ENCODE data around the gene MRPL2. TPM values are rescaled to one million over a fixed set of nuclear protein-coding genes. Genes with fewer than 3 reads are reported as not detected.

The MRPL2 gene
- total RNA-seq, 1 experiment from 2014 or later: 110 TPM

DNA sequence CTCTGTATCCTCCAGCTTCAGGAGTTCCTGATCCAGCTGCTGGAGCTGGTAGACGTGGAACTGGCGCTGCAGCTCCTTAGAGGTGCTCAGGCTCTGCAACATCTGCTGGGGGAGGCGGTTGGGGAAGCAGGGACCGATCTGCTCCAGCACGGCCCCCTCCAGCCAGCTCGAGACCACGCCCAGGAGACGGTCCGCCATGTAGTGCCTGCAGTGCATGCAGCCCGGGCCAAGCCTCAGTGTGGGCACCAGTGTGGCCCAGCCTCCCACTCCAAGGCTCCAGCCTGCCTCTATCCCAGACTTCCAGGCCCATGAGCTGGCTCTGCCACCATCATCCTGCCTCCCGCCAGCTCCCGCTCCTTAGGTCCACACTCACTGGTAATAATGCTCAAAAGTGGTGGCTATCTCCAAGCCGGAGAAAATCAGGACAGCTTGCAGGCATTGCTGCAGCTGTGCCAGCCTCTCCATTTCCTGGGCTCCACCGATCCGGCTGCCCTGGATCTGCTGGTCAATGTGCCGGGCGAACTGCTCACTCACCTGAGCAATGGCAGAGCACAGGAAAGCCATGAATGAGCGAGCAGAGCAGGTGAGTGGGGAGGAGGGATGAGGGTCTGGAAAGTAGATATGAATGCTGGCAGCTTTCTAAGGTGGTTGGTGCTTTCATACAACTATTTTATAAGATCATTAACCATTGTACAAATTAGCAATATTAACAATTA is 18.5 kb downstream of the MRPL2 start:
- Histone ChIP-seq H3K4me2 (no peak overlapping the region), H3K9me2 (ENCODE audit: insufficient read depth) (no peaks in the 10 kb centered on the region), H3K27me3 (ENCODE audit: insufficient read depth, low read depth) (no peaks in the 10 kb centered on the region), H3K36me3 (ENCODE audit: low read depth) (no peaks in the 10 kb centered on the region), H2AFZ (no peak overlapping the region), H3K4me1 (replicated peaks; ENCODE audit: insufficient read depth) (no peaks in the 10 kb centered on the region), H3K27ac (no peak overlapping the region), H3F3A (ENCODE audit: insufficient read depth, low read depth) (no peaks in the 10 kb centered on the region; the same call in 1 of the 2 replicates), H3K4me3 (no peak overlapping the region), H4K20me1 (ENCODE audit: insufficient read depth) (no peaks in the 10 kb centered on the region), H3K9me3 (ENCODE audit: insufficient read depth, low read depth) (no peaks in the 10 kb centered on the region), H3K79me2 (ENCODE audit: low read depth) (no peaks in the 10 kb centered on the region)
- intact Hi-C loops (cut with micrococcal nuclease; ENCODE audit: unreplicated experiment): no loop called here
- POLR2A ChIA-PET (ENCODE audit: unreplicated experiment): no interaction called here
- no peak for TF ChIP-seq CTCF (conservative IDR thresholded peaks at IDR 0.05)
- no peak for TF ChIP-seq EZH2 (IDR thresholded peaks at IDR 0.05; ENCODE audit: low read depth)
- BruUV-seq (replicated peaks): no TSS peak
- CTCF ChIA-PET: no interaction called here
- no peak for DNase-seq

DNA sequence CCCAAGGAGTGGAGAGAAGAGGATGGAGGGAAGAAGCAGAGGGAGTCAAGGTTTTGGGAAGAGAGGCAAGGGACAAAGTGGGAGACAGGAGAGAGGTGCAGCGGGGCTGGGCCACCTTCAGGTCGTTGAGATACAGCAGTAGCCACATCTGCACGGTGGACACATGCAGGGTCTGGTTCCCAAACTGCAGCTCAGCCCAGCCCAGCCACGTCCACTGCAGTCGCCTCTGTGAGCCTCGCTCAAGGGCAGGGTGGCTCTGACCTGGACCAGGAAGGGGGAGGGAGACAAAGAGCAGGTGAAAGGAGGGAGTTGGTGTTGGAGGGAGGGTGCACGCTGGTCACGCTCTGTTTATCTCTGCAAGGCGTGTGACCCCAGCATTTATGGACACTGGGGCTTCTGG is 20.5 kb downstream of the MRPL2 start:
- no peak overlapping the region for H3K27ac ChIP-seq
- no TSS peak for BruUV-seq (replicated peaks)
- no peak overlapping the region for H3K4me2 ChIP-seq
- ChIA-PET CTCF (interaction anchor here (0.6 kb wide), 1 partner anchor 362 kb away, joined by 4 read pairs; no protein-coding TSS in a partner anchor), POLR2A (ENCODE audit: unreplicated experiment) (no interaction called here)
- peaks cover 5% of the 10 kb centered on the region for H3F3A ChIP-seq (ENCODE audit: insufficient read depth, low read depth)
- no peaks in the 10 kb centered on the region for H3K4me1 ChIP-seq (replicated peaks; ENCODE audit: insufficient read depth)
- TF ChIP-seq EZH2 (IDR thresholded peaks at IDR 0.05; ENCODE audit: low read depth) (no peak), CTCF (conservative IDR thresholded peaks at IDR 0.05) (no peak)
- no peak for DNase-seq
- no peaks in the 10 kb centered on the region for H4K20me1 ChIP-seq (ENCODE audit: insufficient read depth)
- no peak overlapping the region for H2AFZ ChIP-seq
- no peak overlapping the region for H3K4me3 ChIP-seq
- H3K79me2 ChIP-seq (ENCODE audit: low read depth): no peaks in the 10 kb centered on the region
- no peaks in the 10 kb centered on the region for H3K36me3 ChIP-seq (ENCODE audit: low read depth)
- H3K9me3 ChIP-seq (ENCODE audit: insufficient read depth, low read depth): no peaks in the 10 kb centered on the region
- H3K9me2 ChIP-seq (ENCODE audit: insufficient read depth): no peaks in the 10 kb centered on the region
- intact Hi-C loops (cut with micrococcal nuclease; ENCODE audit: unreplicated experiment): no loop called here
- no peaks in the 10 kb centered on the region for H3K27me3 ChIP-seq (ENCODE audit: insufficient read depth, low read depth)

DNA sequence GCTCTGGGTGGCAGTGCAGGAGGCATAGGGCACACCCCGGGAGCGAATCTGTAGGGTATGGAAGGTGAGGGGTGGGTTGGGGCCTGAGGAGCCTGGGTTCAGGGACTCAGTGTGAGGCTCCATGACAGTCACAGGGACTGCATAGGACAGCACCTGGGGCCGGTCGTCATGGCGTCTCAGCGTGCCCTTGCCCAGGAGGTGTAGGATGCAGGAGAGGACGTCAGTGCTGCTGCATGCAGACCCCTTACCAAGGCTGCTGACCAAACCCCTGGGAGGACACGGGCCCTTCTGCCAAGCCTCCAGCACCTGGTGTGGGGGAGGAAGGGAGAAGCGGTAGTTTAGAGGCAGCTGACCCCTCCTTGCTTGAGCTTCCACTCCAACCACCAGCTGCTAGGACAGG is 21.5 kb downstream of the MRPL2 start:
- TF ChIP-seq CTCF (conservative IDR thresholded peaks at IDR 0.05): no peak
- TF ChIP-seq EZH2 (IDR thresholded peaks at IDR 0.05; ENCODE audit: low read depth): no peak
- Histone ChIP-seq H3K9me3 (ENCODE audit: insufficient read depth, low read depth) (no peaks in the 10 kb centered on the region), H3K4me2 (no peak overlapping the region), H3K4me3 (no peak overlapping the region), H3F3A (ENCODE audit: insufficient read depth, low read depth) (peaks cover 10% of the 10 kb centered on the region), H3K79me2 (ENCODE audit: low read depth) (no peaks in the 10 kb centered on the region), H3K27me3 (ENCODE audit: insufficient read depth, low read depth) (no peaks in the 10 kb centered on the region), H4K20me1 (ENCODE audit: insufficient read depth) (no peaks in the 10 kb centered on the region), H3K27ac (no peak overlapping the region), H3K36me3 (ENCODE audit: low read depth) (no peaks in the 10 kb centered on the region), H3K9me2 (ENCODE audit: insufficient read depth) (no peaks in the 10 kb centered on the region), H3K4me1 (replicated peaks; ENCODE audit: insufficient read depth) (no peaks in the 10 kb centered on the region), H2AFZ (no peak overlapping the region)
- DNase-seq: no peak
- POLR2A ChIA-PET (ENCODE audit: unreplicated experiment): no interaction called here
- intact Hi-C loops (cut with micrococcal nuclease; ENCODE audit: unreplicated experiment): no loop called here
- CTCF ChIA-PET: no interaction called here
- BruUV-seq (replicated peaks): no TSS peak

Measured in PC-9 (cell line).